Measurements from ENCODE around the gene BIRC3.

Gene BIRC3

GRCh38 chr11:102375720-102376399 lies 58.6 kb downstream of the BIRC3 start:
- no peak for DNase-seq (ENCODE audit: low read depth in 2 of 2)

DNA sequence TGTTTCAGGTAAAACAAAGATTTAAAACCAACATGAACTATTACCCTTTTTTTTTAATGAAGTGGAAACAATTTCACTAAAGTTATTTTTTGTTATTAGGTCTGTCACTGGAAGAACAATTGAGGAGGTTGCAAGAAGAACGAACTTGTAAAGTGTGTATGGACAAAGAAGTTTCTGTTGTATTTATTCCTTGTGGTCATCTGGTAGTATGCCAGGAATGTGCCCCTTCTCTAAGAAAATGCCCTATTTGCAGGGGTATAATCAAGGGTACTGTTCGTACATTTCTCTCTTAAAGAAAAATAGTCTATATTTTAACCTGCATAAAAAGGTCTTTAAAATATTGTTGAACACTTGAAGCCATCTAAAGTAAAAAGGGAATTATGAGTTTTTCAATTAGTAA lies 60.6 kb downstream of the BIRC3 start:
- DNase-seq (ENCODE audit: low read depth in 2 of 2), result no peak

- DNase-seq (ENCODE audit: low read depth in 2 of 2), result no peak
These were observed 61.5 kb downstream of the BIRC3 start for GRCh38 chr11:102378818-102379217.

GRCh38 chr11:102382384-102382783 lies 65.1 kb downstream of the BIRC3 start:
- DNase-seq (ENCODE audit: low read depth in 2 of 2), result no peak

DNA sequence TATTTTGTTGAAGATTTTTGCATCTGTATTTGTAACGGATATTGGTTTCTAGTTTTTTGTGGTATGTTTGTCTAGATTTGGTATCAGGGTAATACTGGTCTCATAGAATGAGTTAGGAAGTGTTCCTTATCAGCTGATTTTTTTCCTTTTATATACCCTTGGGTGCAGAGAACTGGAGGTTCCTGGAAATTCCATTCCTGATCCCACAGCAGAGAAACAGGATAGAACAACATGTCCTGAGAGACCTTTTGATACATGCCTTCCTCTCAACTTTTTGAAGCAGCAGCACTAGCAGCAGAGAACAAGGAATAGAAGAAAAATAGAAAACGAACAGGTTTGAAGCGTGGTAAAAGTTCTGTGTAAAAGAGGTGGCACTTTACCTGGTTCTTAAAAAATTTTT lies 66.6 kb downstream of the BIRC3 start:
- no peak for DNase-seq (ENCODE audit: low read depth in 2 of 2)

DNA sequence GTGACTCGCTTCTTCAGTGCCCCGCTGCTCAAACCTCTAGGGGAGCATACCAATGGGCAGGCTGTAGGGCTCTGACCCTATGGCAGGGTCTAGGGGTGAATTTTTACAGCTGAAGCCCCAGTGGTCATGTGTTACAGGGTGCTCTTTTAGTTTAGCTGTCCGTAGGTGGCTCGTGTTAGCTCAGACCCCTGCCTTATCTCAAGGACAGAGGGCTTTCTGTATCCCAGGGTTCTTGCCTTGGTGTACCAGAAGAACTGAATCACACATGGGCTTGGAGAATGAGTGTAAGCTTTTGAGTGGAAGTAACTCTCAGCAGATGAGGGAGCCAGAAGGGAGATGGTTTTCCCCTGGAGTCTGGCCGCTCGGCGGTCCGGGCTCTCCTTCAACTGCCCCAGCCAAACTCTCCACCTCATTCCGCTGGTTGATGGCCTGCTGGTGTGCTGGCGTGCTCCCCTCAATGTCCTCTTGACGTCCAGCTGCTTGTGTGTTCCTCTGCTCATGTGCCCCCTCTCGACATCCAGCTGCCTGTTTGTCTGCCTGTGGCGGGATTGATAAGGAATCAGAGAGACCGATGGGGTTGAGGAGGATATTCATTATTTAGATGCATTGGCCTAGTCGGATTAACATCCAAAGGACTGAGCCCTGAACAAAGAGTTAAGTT lies 67.3 kb downstream of the BIRC3 start:
- DNase-seq (ENCODE audit: low read depth in 2 of 2), result no peak

- DNase-seq (ENCODE audit: low read depth in 2 of 2), result no peak
These were observed 68.1 kb downstream of the BIRC3 start for GRCh38 chr11:102385085-102386007.

GRCh38 chr11:102386136-102386734 lies 69.0 kb downstream of the BIRC3 start:
- no peak for DNase-seq (ENCODE audit: low read depth in 2 of 2)

DNA sequence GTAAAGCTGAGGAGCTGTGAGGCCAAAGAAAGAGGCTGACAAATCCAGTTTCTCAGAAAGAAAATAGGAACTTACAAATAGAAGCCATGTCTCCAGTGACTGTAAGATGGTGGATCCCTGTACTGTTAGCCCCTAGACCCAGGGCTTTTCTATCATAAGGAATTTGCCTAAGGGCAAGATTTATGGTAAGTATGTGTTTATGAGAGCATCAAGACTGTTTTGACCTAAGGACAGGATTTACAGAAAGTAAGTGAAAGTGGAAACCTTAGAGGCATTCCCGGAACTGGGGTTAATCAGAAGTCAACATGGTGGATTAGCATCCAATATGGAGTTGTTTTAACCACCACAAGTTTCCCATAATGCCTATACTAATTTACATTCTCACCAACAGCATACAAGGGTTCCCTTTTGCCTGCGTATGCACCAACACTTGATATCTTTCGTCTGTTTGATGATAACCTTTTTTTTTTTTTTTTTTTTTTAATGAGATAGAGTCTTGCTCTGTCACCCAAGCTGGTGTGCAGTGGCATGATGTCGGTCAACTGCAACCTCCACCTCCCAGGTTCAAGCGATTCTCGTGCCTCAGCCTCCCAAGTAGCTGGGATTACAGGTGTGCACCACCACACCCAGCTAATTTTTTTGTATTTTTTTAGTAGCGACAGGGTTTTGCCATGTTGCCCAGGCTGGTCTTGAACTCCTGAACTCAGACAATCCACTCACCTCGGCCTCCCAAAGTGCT lies 69.9 kb downstream of the BIRC3 start:
- no peak for DNase-seq (ENCODE audit: low read depth in 2 of 2)
